ENCODE data around the gene RASGRP1. TPM values are rescaled to one million over a fixed set of nuclear protein-coding genes. Genes with fewer than 3 reads are reported as not detected.
A peak's percentile ranks its signal among the peaks of the same experiment; 100 is the strongest.
"Not testable (repeated sequence)": the region's sequence is repeated elsewhere in the genome, so short reads cannot be mapped to it uniquely, and the experiment has no call there.

RASGRP1 gene
- total RNA-seq, 1 donor from 2014 or later, result 3.5 TPM

DNA sequence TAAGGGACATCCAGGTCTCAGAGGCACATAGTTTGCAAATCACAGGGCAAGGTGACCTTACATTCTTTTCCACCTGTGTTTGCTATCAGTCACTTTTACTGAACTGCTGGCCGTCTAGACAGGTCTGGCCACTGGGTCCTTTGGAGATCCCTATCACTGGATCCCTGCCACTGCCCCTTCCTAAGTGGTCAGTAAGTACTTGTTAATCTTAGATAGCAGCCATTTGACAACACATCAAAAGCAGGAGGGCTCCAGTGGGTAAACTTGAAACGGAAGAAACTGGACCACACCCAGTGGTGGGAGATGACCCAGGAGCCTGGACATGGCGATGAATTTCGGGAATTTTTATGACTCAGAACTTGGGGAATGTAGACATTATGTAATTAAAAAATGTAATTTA lies 28.9 kb upstream of the RASGRP1 start:
- no peak for DNase-seq (ENCODE audit: low read depth)
- no peak overlapping the region for H3K4me3 ChIP-seq (ENCODE audit: low read depth, low read length)
- TF ChIP-seq, protein P1, sequence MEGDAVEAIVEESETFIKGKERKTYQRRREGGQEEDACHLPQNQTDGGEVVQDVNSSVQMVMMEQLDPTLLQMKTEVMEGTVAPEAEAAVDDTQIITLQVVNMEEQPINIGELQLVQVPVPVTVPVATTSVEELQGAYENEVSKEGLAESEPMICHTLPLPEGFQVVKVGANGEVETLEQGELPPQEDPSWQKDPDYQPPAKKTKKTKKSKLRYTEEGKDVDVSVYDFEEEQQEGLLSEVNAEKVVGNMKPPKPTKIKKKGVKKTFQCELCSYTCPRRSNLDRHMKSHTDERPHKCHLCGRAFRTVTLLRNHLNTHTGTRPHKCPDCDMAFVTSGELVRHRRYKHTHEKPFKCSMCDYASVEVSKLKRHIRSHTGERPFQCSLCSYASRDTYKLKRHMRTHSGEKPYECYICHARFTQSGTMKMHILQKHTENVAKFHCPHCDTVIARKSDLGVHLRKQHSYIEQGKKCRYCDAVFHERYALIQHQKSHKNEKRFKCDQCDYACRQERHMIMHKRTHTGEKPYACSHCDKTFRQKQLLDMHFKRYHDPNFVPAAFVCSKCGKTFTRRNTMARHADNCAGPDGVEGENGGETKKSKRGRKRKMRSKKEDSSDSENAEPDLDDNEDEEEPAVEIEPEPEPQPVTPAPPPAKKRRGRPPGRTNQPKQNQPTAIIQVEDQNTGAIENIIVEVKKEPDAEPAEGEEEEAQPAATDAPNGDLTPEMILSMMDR (conservative IDR thresholded peaks at IDR 0.05; ENCODE audit: low read depth, low read length), result no peak

DNA sequence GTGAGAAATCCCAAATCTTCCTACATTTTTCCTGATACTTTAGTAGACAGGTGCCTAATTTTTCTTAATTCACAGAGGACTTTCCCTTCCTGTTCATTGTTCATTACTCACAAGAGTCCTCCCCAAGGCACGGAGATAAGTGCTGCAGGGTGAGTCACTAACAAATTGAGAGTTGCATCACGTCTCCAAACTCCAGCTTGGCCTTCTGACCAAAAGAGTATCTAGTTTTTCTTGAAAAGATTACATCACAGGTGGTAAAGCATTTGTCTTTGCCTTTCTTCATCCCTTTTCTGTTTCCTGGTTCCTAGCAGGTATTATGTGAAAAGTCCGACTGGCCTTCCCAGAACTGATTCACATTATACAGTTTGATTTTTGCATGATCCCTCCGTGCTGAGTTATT lies 24.9 kb upstream of the RASGRP1 start:
- no peak overlapping the region for H3K4me3 ChIP-seq (ENCODE audit: low read depth, low read length)
- TF ChIP-seq, protein P1 (conservative IDR thresholded peaks at IDR 0.05; ENCODE audit: low read depth, low read length), result no peak
- peak; percentile 58 for DNase-seq (ENCODE audit: low read depth)

GRCh38 chr15:38588672-38589071 lies 24.1 kb upstream of the RASGRP1 start:
- DNase-seq (ENCODE audit: low read depth), result peak; percentile 30
- H3K4me3 ChIP-seq (ENCODE audit: low read depth, low read length), result no peak overlapping the region
- TF ChIP-seq, protein P1 (conservative IDR thresholded peaks at IDR 0.05; ENCODE audit: low read depth, low read length), result no peak

DNA sequence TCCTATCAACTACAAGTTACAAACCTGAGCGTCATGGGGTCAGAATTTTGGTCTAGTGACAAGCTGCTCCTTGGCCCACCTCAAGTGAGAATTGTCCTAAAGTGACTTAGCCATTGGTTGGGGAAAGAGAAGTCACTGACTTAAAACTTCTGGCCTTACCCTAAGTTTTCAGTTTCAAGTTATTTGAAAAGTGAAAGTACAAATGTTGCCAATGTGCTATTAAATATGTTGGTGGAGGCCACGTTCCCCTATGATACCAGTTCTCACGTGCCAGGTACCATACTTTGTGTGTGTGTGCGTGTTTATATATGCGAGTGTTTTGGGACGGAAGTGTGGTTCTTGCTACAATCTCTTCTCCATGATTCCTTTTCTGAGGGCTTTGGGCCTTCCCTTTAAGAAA lies 22.6 kb upstream of the RASGRP1 start:
- TF ChIP-seq, protein P1 (conservative IDR thresholded peaks at IDR 0.05; ENCODE audit: low read depth, low read length), result no peak
- H3K4me3 ChIP-seq (ENCODE audit: low read depth, low read length), result no peak overlapping the region
- DNase-seq (ENCODE audit: low read depth), result no peak

- not testable (repeated sequence) for DNase-seq (ENCODE audit: low read depth); H3K4me3 ChIP-seq (ENCODE audit: low read depth, low read length)
Observed at GRCh38 chr15:38586005-38586404, 21.4 kb upstream of the RASGRP1 start.

- DNase-seq (ENCODE audit: low read depth), result no peak
- TF ChIP-seq, protein P1 (conservative IDR thresholded peaks at IDR 0.05; ENCODE audit: low read depth, low read length), result no peak
- H3K4me3 ChIP-seq (ENCODE audit: low read depth, low read length), result no peak overlapping the region
Observed at GRCh38 chr15:38578626-38579025, 14.0 kb upstream of the RASGRP1 start.

- TF ChIP-seq, protein P1 (conservative IDR thresholded peaks at IDR 0.05; ENCODE audit: low read depth, low read length), result no peak
- no peak for DNase-seq (ENCODE audit: low read depth)
- H3K4me3 ChIP-seq (ENCODE audit: low read depth, low read length), result no peak overlapping the region
Observed at GRCh38 chr15:38577424-38577987, 12.9 kb upstream of the RASGRP1 start.

All from epithelial cell of proximal tubule (primary cell).